GM12801 (cell line): Measurements from ENCODE around the gene ABLIM1.

ENCODE experiments used
- CTCF ChIP-seq: IDR thresholded peaks from one replicate; pipeline ENCODE4 v1.5.1; 2011; ENCODE audit warnings: control low read depth; ENCODE audit not compliant: insufficient read length; ENCODE audit errors: extremely low read depth

ABLIM1 gene

DNA sequence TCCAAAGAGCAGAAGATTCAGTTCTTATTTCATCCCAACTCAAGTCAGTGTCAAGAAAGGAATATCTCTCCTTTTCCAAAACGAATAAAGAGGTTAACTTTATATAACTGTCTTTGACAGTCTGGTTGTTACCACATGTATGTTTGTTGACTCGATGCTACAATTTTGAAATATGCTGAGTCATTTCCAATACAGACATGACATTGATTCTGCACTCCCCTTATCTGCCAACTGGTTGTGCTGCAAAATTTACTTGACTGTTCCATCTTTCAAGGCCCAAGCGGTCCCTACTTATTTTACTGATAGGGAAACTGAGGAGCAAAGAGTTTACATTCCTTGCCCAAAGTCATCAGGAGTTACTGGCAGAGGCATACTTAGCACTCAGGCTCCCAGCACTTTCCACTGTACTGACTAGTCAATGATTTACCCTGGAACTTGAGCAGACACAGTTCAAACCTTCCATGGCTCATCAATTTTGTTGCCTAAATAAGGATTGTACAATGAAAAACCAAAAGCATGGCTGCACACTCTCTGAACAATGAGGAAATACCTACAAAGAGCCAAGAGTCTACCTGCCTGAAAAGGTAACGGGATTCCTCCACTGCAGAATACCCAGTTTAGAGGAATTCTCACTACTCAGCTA is 52.8 kb downstream of the ABLIM1 start:
- no peak for TF ChIP-seq CTCF

- TF ChIP-seq CTCF, result no peak
These were observed 53.5 kb downstream of the ABLIM1 start for GRCh38 chr10:114604357-114605130.

GRCh38 chr10:114603948-114604347 is 54.1 kb downstream of the ABLIM1 start:
- no peak for TF ChIP-seq CTCF

DNA sequence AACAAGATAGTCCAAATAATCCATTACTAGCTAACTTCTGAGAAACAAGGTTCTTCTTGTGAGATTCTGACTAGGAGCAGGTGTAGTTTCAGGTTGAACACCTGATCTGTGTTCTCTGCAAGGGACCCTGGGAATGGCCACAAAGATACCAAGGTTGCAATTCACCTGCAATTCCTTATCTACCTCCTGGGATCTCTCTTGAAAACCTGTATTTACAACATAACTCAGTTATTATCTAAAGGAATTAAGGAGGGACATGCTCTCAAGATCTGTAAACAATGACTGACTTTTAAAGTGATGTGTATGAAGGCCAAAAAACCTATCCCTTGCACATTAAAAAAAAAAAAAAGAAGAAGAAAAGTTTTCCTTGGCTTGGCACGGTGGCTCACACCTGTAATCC is 54.8 kb downstream of the ABLIM1 start:
- no peak for TF ChIP-seq CTCF

DNA sequence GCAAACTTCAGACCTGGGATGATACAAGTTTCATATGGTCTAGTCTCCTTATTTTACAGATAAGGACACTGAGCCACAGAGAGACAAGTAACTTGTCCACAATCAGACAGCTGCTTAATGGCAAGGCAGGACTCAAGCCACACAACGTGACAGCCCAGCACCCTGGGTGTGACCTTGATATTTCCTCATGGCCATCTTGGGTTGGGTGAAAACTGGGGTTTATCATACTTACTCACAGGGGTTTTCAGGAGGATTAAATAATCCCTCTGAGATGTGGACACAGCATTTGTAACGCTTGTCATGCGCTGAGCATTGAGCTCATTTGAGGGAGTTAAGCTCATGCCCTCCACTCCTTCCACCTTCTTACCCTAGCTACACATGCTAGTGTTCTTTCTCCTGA is 58.0 kb downstream of the ABLIM1 start:
- no peak for TF ChIP-seq CTCF

DNA sequence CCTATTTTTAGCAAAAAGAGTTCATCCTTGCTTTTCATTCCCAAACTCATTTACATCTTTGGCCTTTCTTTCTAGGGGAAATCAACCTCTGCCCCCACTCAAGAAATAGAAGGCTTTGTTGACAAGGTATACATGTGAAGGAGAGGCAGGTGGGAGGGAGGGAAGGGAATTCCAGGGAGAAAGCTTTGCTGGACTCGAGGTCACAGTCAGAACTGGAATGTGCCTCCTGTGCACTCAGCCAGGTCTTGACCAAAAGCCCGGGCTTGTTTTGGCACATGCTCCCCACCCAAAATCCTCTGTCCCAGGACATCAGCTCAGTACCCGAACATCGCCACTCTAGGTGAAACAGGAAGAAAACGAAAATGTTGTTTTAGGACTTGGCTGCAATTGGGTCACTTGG is 61.3 kb downstream of the ABLIM1 start:
- no peak for TF ChIP-seq CTCF

GRCh38 chr10:114593816-114594468 is 64.1 kb downstream of the ABLIM1 start:
- TF ChIP-seq CTCF, result no peak
